ENCODE data around the gene RNF130.
"Not testable (repeated sequence)": the region's sequence is repeated elsewhere in the genome, so short reads cannot be mapped to it uniquely, and the experiment has no call there.

The RNF130 gene

GRCh38 chr5:180018347-180019060 lies 53.1 kb downstream of the RNF130 start:
- no peaks in the 10 kb centered on the region for H3K36me3 ChIP-seq (ENCODE audit: control insufficient read depth, insufficient read depth, low read length)
- H2AFZ ChIP-seq = no peak overlapping the region
- H3K27ac ChIP-seq = no peak overlapping the region
- TF ChIP-seq CTCF (IDR thresholded peaks at IDR 0.05) = no peak
- H3K4me1 ChIP-seq = no peaks in the 10 kb centered on the region
- H3K9ac ChIP-seq = no peak overlapping the region
- no peak overlapping the region for H3K4me3 ChIP-seq (ENCODE audit: low read depth, low read length)
- no peaks in the 10 kb centered on the region for H3K79me2 ChIP-seq
- no peaks in the 10 kb centered on the region for H3K9me3 ChIP-seq (ENCODE audit: control insufficient read depth, low read length)
- H3K27me3 ChIP-seq (ENCODE audit: control insufficient read depth, insufficient read depth, low read length) = no peaks in the 10 kb centered on the region
- H3K4me2 ChIP-seq (ENCODE audit: low read length) = no peak overlapping the region

- H3K4me2 ChIP-seq (ENCODE audit: low read length); H3K9ac ChIP-seq; H3K27ac ChIP-seq; H3K79me2 ChIP-seq; H2AFZ ChIP-seq; H3K9me3 ChIP-seq (ENCODE audit: control insufficient read depth, low read length); H3K4me3 ChIP-seq (ENCODE audit: low read depth, low read length); H3K27me3 ChIP-seq (ENCODE audit: control insufficient read depth, insufficient read depth, low read length); H3K36me3 ChIP-seq (ENCODE audit: control insufficient read depth, insufficient read depth, low read length); H3K4me1 ChIP-seq: not testable (repeated sequence)
These were observed 56.0 kb downstream of the RNF130 start for GRCh38 chr5:180015523-180015922.

GRCh38 chr5:180013678-180014077 lies 57.9 kb downstream of the RNF130 start:
- no peaks in the 10 kb centered on the region for H3K36me3 ChIP-seq (ENCODE audit: control insufficient read depth, insufficient read depth, low read length)
- no peak overlapping the region for H2AFZ ChIP-seq
- no peak overlapping the region for H3K4me2 ChIP-seq (ENCODE audit: low read length)
- H3K9ac ChIP-seq = no peak overlapping the region
- H3K9me3 ChIP-seq (ENCODE audit: control insufficient read depth, low read length) = no peaks in the 10 kb centered on the region
- TF ChIP-seq CTCF (IDR thresholded peaks at IDR 0.05) = no peak
- no peaks in the 10 kb centered on the region for H3K4me1 ChIP-seq
- H3K27me3 ChIP-seq (ENCODE audit: control insufficient read depth, insufficient read depth, low read length) = no peaks in the 10 kb centered on the region
- peaks cover 2% of the 10 kb centered on the region for H3K79me2 ChIP-seq
- no peak overlapping the region for H3K27ac ChIP-seq
- H3K4me3 ChIP-seq (ENCODE audit: low read depth, low read length) = no peak overlapping the region

DNA sequence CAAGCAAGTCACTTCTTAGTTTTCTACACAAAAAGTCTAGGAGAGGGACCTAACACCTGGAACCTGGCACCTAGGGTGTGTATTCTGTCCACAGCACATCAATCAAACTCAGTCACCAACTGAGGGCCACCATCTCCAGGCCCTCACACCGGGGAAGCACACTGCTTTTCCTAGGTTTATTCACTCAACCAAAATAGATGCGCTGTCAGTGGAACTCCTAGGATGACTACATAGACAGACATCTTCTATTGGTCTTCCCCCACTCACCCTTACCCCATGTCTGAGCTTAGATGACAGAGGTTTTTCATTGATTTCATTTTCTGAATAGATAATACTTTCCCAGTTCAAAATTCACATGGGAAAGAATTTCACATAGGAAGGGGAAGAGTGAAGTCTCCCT lies 59.2 kb downstream of the RNF130 start:
- H3K9me3 ChIP-seq (ENCODE audit: control insufficient read depth, low read length) = no peaks in the 10 kb centered on the region
- no peak overlapping the region for H3K9ac ChIP-seq
- H3K4me3 ChIP-seq (ENCODE audit: low read depth, low read length) = no peak overlapping the region
- no peak for TF ChIP-seq CTCF (IDR thresholded peaks at IDR 0.05)
- H2AFZ ChIP-seq = no peak overlapping the region
- H3K4me1 ChIP-seq = no peaks in the 10 kb centered on the region
- H3K27me3 ChIP-seq (ENCODE audit: control insufficient read depth, insufficient read depth, low read length) = no peaks in the 10 kb centered on the region
- no peak overlapping the region for H3K27ac ChIP-seq
- H3K36me3 ChIP-seq (ENCODE audit: control insufficient read depth, insufficient read depth, low read length) = no peaks in the 10 kb centered on the region
- H3K4me2 ChIP-seq (ENCODE audit: low read length) = no peak overlapping the region
- peaks cover 2% of the 10 kb centered on the region for H3K79me2 ChIP-seq

DNA sequence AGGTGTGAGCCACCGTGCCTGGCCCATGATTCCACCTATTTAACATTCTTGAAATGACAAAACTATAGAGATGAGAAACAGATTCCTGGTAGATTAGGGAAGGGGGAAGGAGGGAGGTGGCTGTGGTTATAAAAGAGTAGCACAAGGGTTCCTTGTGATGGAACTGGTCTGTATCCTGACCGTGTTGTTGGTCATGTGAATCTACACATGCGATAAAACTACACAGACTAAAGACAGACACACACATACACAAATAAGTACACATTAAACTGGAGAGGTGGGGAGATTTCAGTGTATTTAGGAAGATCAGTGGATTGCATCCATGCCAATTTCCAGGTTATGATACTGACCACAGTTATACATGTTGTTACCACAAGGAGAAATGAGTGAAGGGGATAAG lies 60.9 kb downstream of the RNF130 start:
- Histone ChIP-seq H3K36me3 (ENCODE audit: control insufficient read depth, insufficient read depth, low read length) (no peaks in the 10 kb centered on the region), H2AFZ (no peak overlapping the region), H3K4me2 (ENCODE audit: low read length) (no peak overlapping the region), H3K27ac (no peak overlapping the region), H3K79me2 (peaks cover 2% of the 10 kb centered on the region), H3K9ac (no peak overlapping the region), H3K9me3 (ENCODE audit: control insufficient read depth, low read length) (no peaks in the 10 kb centered on the region), H3K4me1 (no peaks in the 10 kb centered on the region), H3K4me3 (ENCODE audit: low read depth, low read length) (no peak overlapping the region), H3K27me3 (ENCODE audit: control insufficient read depth, insufficient read depth, low read length) (no peaks in the 10 kb centered on the region)
- no peak for TF ChIP-seq CTCF (IDR thresholded peaks at IDR 0.05)

Data from parathyroid adenoma (tissue), 2 donors.